GM18951 (cell line): ENCODE results near the gene ZNF362.
"Not testable (repeated sequence)": the region's sequence is repeated elsewhere in the genome, so short reads cannot be mapped to it uniquely, and the experiment has no call there.

Experiments
- POLR2A ChIP-seq: IDR thresholded peaks from 4 replicates; pipeline ENCODE4 v1.6.1; 2011; ENCODE audit warnings: mild to moderate bottlenecking; ENCODE audit not compliant: insufficient read length, insufficient read depth; ENCODE audit errors: extremely low read depth
- in situ Hi-C: fragments of 300-500 bp; cut with MboI; formaldehyde crosslinking; loops from one replicate; pipeline ENCODE4 v1.12.0; 2022; ENCODE audit warnings: low sequenced_read_pairs, mixed read lengths, inconsistent platforms; ENCODE audit not compliant: unreplicated experiment

ZNF362 gene

DNA sequence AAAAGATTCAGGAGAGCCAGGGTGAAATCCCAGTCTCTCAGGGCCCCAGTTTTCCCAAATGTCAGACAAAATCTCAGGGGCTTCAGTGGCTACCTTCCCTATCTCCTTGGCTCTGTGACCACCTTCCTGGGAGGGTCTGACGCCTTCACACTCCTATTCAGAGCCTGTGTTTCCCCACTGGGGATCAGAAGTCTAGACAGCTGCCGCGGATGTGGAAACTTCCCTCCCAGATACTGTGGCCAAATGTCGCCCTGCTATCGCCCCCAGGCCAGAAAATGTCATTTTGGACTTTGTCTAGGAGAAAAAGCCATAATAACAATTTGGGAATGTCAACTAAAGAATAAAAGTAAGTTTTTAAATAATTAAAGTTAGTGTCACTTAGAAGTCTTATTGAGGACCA, 48.7 kb downstream of the ZNF362 start:
- in situ Hi-C loops, result no loop called here
- TF ChIP-seq POLR2A, result no peak

DNA sequence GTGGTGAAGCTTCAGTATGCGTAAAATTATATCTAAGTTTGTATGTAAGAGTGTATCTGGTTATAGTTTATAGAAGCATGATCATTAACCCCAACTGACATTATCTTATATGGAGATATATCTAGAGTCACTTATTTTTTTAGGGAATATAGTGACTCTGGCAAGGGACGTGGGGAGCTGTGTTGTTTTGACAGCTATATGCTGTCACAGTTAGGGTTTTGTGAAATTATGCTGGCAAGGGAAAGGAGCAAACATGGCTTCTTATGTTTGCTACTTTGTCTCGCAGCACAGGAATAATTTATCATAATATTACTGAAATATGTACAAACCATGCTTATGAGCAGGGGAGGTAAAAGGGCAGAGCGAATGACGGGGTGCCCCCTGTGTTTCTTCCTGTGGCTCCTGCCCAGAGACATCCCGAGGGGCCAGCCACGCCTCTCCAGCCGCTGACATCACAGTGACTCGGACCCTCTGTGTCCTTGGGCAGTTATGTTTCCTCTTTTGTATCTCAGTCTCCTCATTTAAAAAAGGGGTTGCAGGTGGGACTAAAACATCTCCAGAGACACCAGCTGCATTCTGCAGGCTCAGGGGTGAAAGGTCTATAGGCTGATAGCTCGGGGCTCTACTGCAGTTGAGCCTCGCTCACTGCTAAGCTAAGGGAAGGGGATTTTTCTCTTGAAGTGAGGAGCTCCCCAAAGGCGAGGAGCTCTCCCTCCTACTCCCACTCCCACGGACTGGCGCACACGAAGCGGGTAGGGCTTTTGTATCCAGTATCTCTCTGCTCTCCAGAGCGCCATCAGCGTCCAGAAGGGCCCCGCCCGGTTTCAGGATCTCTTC, 49.7 kb downstream of the ZNF362 start:
- no peak for TF ChIP-seq POLR2A
- in situ Hi-C loops, result no loop called here

DNA sequence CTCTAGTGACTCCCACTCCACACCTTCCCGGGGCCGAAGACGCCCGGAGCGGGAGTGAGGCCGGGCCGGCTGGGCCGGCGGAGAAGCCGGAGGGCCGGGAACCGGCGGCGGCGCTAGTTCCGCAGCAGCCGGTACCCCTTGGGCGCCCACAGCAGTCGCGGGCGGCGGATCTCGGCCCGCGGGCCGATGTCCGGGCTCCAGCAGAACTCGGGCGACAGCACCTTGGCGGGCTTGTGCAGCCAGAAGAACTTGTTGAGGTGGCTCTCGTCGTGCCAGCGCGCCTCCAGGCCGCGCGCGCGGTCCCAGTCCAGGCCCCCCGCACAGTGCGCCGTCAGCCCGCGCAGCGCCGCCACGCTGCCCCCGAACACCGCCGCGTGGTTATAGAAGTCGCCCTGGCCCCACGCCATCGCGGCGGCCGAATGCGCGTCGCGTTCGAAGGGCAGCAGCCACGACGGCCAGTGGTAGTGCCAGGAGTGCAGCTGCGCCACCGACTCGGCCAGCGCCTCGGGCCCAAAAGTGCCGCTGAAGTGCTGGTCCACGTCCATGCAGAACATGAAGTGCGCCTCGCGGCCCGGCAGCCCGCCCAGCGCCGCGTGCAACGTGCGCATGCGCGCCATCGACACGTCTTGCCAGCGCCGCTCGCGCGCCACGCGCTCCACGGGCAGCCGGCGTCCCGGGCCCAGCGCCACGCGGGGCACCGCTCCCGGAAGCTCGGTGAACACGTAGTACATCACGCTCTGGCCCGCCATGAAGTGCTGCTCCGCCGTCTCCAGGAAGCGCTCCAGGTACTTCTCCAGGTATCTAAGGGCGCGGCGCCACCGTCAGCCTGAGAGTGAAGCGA, 50.6 kb downstream of the ZNF362 start:
- in situ Hi-C loops, result no loop called here
- no peak for TF ChIP-seq POLR2A

DNA sequence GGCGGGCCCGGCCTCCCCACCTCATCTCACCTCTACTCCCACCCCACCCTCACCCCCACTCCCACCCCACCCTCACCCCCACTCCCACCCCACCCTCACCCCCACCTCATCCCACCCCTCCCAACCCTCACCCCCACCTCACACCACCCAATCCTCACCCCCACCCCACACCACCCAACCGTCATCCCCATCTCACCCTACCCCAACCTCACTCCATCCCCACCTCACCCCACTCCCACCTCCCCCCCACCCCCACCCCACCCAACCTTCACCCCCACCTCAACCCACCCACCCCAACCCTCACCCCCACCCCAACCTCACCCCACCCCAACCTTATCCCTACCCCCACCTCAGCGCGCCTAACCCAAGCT, 51.2 kb downstream of the ZNF362 start:
- in situ Hi-C loops, result no loop called here
- TF ChIP-seq POLR2A, result no peak

DNA sequence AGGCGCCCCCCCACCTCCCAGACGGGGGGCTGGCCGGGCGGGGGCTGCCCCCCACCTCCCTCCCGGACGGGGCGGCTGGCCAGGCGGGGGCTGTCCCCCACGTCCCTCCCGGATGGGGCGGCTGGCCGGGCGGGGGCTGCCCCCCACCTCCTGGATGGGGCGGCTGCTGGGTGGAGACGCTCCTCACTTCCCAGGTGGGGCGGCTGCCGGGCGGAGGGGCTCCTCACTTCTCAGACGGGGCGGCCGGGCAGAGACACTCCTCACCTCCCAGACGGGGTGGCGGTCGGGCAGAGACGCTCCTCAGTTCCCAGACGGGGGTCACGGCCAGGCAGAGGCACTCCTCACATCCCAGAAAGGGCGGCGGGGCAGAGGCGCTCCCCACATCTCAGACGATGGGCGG, 53.1 kb downstream of the ZNF362 start:
- in situ Hi-C loops, result not testable (repeated sequence)

DNA sequence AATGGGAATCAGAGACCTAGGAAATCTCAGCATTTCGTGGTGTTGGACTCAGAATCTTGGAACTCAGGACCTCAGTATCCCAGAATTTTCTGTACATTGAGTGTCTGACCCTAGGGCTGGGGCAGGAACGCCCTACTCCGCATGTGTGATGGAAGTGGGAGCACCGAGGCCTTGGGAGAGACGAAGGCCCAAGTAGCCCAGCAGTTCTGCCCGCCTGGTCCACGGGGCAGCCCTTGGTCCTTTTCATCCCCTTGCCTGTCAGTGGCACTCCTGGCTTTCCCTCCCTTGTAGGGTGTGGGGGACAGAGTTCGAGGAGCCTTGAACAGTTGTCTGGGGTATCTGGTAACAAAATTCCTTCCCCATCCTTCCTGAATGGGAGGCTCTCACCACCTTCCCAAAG, 54.4 kb downstream of the ZNF362 start:
- in situ Hi-C loops, result no loop called here
- no peak for TF ChIP-seq POLR2A

DNA sequence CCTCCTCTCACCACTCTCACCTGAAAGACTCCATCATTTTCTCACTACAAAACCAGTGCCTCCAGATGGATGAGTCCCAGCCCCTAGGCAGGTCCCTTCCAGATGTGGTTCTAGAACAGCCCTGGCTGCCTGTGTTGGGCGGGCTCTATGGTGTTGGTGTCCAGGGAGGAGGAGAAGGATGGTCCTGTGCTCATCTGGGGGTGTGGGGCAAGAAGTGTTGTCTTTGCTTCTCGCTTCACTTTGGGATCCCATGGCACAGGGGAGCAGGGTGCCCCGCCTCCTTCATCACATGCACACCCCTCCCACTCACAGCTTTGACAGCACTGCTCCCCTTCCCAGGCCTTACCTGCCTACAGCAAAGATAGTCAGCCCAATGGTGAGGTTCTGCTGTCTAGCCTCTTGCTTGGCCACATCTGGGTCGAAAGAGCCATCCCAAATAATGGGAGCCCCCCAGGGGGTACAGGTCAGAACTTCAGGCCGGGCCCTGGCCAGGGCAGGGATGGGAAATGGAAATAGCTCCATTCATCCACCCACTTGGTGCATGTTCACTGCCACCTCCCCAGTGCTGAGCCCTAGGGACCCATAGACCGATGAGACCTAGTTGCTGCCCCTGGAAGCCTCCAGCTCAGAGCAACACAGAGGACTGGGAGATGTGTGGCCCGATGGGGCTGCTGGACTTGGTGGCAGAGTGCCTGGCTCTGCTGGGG, 55.6 kb downstream of the ZNF362 start:
- no peak for TF ChIP-seq POLR2A
- in situ Hi-C loops, result no loop called here

DNA sequence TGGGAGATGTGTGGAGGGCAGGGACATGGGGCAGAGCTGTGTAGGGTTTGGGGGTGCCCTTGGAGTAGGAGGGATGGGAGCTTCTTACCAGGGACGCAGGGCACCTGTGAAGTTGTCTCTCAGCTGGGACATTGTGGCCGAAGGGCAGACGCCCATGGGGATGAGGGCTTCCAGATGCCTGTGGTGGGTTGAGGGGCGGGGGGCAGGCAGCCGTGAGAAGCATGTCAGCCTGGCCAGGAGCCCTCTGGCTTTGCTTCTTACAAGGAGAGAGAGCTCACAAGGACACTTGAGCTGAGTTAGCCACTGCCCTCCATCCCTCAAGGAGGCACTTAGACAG, 56.1 kb downstream of the ZNF362 start:
- in situ Hi-C loops, result no loop called here
- TF ChIP-seq POLR2A, result no peak

DNA sequence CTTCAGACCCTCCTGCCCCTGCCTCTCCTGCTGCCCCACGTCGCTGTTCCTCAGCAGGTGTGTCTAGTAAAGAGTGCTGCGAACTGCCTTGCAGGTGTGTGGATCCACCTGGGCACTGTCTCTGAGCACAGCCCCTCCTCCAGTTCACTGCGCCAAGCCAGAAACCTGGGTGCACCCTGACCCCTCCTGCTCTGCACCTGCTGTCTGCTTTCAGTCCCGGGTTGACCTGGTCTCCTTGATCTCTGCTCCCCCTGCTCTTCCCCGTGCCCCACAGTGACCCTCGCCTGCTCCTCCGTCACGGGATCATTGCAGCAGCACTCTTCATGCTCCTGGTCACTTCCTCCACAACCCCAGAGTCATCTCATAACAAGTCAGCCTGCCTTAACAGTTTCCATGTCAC, 58.1 kb downstream of the ZNF362 start:
- in situ Hi-C loops, result no loop called here
- no peak for TF ChIP-seq POLR2A

DNA sequence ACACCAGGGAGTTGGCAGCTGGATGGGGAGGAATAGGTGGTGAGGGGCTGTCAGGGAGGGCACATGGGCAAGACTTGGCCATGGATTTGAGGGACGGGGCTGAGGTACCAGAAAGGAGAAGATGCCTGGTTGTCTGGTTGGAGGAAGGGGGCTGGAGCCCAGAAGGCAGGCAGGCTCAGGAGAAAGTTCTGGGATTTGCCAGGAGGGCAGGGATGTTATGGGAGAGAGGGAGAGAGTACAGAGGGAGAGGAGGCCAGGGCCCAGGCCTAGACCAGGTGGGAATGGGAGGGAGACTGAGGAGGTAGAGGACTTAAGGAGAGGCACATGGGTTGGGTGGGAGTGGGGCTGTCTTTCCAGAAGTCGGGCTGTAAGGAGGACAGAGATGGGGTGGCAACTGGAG, 60.3 kb downstream of the ZNF362 start:
- in situ Hi-C loops, result no loop called here
- no peak for TF ChIP-seq POLR2A

DNA sequence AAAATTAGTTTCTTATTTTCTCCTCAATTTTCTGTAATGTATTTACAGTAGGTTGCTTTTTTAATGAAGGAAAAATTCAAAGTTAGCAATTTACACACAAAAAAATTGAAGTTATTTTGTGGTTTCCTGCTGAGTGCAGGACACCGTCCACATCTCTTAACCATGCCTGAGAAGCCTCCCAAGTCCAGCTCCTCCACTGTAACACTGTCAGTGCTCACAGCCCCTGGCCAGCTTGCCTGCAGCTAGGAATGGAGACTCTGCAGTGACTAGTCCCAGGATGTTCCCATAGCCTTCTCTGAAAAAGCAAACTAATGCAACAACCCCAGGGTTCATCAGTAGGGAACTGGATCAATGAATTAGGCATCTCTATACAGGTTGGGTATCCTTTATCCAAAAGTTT, 61.1 kb downstream of the ZNF362 start:
- in situ Hi-C loops, result no loop called here
- TF ChIP-seq POLR2A, result no peak

DNA sequence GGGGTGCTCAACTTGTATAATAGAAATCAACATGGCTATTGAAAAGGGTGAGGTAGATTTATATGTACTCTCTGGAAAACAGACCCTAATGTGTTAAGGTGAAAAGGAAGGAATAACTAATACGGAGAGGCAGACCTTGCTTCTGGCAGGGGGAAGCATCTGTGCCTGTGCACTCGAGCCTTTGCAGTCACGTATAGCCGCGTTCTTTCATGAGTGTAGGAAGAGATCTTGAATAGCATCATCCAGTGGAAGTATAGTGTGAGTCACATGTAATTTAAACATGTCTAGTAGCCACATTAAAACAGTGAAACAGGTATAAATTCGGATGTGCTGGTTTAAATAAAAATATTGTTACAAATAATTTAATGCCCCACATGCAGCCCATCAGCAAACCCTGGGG, 61.7 kb downstream of the ZNF362 start:
- in situ Hi-C loops, result no loop called here
- TF ChIP-seq POLR2A, result no peak

DNA sequence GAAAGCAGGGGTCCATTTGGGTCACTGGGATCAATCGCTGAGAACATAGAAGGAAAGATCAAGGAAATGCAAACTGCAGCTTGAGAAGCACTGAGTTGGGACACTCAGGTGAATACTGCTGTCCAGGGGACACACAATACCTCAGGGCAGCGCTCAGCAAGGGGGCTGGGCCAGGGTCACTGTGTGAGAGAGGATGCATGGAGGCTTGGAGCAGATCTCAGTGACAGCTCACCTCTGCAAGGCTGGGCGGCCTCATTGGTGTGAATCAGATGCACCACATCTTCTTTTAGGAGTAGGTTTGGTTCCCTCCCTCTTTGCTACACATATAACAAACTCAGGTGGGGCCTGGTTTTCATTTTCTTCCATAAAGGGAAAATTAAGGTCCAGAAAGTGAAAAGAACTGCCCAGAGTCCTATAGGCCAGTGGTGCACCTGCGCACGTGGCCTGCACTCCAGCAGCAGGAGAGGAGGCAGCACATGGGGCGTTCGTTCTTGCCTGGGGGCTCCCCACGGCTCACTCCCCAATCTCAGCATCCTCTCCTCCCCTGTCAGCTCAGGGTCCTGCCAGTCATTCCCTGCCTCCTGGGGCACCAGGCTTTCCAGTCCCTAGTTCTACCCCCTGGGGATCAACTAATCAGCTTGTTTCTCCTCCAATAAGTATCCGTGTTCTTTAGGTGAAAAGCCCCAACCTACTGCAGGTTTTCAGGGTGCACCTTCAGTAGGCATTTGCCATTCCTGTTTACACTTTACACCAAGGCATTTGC, 63.1 kb downstream of the ZNF362 start:
- in situ Hi-C loops, result no loop called here
- no peak for TF ChIP-seq POLR2A

DNA sequence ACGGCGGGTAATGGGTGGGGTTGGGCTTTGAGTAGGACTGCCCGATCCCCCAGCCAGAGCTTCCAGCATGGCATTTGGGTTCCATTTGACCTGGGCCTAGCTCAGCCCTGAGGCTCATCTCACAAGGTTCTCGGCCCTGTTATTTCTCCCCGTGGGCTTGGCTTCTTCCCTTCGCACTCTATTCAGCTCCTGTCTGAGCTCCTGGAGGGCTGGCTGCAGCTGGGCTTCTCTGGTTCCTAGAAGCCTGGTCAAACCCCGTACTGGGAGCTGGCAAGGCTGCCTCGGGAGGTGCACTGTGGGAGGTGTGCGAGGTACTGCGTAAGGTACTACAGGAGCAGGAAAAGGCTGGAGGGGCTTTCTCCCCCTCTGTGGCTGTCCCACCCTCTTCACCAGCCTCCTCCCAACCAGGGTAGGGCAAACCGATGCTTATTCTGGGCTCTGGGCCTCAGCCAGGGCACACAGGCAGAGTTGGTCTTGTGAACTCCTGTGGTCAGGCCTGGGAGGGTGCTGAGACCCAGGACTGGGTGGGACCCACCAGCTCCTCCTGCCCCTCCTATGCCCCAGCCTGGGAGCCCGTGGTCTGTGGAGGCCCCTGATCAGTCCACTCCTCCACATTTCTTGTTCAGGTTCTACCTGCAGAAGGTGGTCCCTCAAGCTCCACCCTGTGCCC, 63.8 kb downstream of the ZNF362 start:
- no peak for TF ChIP-seq POLR2A
- in situ Hi-C loops, result no loop called here
